ENCODE results near the gene SLC2A4.

The SLC2A4 gene

DNA sequence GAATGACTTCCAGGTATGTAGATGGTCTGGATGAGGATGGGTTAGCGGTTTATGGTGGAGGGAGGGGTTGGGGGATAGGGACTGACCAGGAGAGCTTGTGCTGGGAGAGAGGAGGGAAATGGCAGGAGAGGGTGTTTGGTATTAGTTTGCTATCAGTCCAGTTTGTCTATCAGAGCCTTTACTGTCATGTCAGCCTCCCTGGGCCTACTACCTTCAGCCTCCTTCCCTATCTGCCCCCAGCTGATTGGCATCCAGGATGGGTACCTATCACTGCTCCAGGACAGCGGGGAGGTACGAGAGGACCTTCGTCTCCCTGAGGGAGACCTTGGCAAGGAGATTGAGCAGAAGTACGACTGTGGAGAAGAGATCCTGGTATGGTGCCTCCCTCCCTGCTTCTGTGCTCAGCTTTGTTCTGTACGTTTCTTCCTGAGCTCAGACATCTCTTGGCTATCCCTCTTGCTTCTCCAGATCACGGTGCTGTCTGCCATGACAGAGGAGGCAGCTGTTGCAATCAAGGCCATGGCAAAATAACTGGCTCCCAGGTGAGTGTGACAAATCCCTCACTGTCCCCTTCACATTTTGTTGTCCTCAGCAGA lies 29.7 kb downstream of the SLC2A4 start:
- TF ChIP-seq, protein P1, sequence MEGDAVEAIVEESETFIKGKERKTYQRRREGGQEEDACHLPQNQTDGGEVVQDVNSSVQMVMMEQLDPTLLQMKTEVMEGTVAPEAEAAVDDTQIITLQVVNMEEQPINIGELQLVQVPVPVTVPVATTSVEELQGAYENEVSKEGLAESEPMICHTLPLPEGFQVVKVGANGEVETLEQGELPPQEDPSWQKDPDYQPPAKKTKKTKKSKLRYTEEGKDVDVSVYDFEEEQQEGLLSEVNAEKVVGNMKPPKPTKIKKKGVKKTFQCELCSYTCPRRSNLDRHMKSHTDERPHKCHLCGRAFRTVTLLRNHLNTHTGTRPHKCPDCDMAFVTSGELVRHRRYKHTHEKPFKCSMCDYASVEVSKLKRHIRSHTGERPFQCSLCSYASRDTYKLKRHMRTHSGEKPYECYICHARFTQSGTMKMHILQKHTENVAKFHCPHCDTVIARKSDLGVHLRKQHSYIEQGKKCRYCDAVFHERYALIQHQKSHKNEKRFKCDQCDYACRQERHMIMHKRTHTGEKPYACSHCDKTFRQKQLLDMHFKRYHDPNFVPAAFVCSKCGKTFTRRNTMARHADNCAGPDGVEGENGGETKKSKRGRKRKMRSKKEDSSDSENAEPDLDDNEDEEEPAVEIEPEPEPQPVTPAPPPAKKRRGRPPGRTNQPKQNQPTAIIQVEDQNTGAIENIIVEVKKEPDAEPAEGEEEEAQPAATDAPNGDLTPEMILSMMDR (IDR thresholded peaks at IDR 0.05; ENCODE audit: low read depth, low read length, missing control alignments), result no peak
- in situ Hi-C loops (cut with HindIII; ENCODE audit: low pct_ligation_motif_present, low sequenced_read_pairs), result no loop called here
- Histone ChIP-seq H3K27me3 (replicated peaks) (no peaks in the 10 kb centered on the region), H3K27ac (no peak overlapping the region), H3K36me3 (replicated peaks) (peaks cover 58% of the 10 kb centered on the region), H3K4me3 (ENCODE audit: low read depth, low read length) (no peak overlapping the region)
- no peak for DNase-seq

DNA sequence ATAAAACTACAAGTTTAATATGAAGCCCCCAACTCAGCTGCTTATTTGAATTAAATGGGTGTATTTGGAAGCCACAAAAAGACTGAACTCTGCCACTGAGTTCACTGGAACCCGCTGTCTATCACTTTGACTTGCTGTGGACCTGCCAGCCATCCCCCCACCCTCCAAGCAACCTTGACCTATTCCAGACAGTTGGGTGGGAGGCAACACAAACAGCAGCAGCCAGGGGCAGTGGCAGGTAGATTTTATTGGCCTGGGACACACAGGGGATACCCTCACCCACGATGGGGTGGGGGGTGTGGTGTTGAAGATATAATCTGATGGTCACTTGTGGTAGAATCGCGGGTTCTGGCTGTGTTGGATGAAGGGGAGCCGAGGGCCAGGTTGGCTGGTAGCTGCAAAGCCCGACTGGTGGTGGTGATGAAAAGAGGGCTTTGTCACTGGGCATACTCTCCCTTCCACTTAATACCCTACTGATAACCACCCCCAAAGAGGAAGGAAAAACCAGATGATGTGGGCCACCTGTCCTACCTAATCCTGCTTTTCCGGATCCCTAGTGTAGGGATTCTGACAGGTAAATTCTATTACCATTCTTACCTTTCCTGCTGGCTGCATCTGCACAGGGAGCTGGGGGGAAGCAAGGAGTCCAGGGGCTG lies 31.0 kb downstream of the SLC2A4 start:
- TF ChIP-seq, protein P1 (IDR thresholded peaks at IDR 0.05; ENCODE audit: low read depth, low read length, missing control alignments), result no peak
- H3K27ac ChIP-seq, result no peak overlapping the region

DNA sequence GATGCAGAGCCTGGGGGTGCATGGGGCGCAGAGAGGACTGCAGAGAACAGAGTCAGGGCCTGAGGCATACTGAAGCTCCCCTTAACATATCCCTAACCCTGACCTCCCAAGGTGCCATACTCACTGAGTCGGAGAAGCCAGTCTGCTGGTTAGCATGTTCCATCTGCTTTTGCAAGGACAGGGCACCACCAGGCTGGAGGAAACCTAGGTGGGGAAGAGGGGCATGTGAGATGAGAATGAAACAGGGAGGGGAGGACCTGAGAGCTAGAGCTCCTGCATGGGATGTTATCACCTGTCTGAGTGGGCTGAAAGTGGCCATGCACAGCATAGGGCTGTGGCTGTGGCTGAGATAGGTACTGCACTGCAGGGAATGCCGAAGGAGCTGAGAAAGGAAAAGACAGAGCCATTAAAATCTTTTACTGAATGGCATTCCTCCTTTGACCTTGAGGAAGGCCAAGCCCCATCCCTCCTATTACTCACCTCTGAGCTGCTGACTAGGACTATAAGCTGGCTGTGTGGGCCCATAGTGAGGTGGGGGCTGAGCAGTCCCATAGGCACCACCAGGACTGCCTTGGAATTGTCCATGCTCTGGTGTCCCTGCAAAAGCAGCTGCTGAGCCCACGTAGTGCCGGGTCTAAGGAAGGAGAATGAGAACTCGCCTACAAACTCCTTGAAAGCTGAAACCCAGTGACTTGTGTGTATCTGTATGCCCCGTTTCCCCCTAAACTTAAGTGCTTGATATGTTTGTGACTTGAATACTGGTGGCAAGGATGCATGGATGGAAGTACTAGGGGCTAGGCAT lies 31.8 kb downstream of the SLC2A4 start:
- Histone ChIP-seq H3K4me3 (ENCODE audit: low read depth, low read length) (no peak overlapping the region), H3K36me3 (replicated peaks) (peaks cover 60% of the 10 kb centered on the region), H3K27me3 (replicated peaks) (no peaks in the 10 kb centered on the region), H3K27ac (no peak overlapping the region)
- in situ Hi-C loops (cut with HindIII; ENCODE audit: low pct_ligation_motif_present, low sequenced_read_pairs), result no loop called here
- no peak for DNase-seq
- TF ChIP-seq, protein P1 (IDR thresholded peaks at IDR 0.05; ENCODE audit: low read depth, low read length, missing control alignments), result peak; percentile 39

More for the DNA sequence above, 31.0 kb downstream of the SLC2A4 start:
- in situ Hi-C loops (cut with HindIII; ENCODE audit: low pct_ligation_motif_present, low sequenced_read_pairs), result no loop called here
- Histone ChIP-seq H3K27me3 (replicated peaks) (no peaks in the 10 kb centered on the region), H3K36me3 (replicated peaks) (peaks cover 57% of the 10 kb centered on the region), H3K4me3 (ENCODE audit: low read depth, low read length) (no peak overlapping the region)
- no peak for DNase-seq

DNA sequence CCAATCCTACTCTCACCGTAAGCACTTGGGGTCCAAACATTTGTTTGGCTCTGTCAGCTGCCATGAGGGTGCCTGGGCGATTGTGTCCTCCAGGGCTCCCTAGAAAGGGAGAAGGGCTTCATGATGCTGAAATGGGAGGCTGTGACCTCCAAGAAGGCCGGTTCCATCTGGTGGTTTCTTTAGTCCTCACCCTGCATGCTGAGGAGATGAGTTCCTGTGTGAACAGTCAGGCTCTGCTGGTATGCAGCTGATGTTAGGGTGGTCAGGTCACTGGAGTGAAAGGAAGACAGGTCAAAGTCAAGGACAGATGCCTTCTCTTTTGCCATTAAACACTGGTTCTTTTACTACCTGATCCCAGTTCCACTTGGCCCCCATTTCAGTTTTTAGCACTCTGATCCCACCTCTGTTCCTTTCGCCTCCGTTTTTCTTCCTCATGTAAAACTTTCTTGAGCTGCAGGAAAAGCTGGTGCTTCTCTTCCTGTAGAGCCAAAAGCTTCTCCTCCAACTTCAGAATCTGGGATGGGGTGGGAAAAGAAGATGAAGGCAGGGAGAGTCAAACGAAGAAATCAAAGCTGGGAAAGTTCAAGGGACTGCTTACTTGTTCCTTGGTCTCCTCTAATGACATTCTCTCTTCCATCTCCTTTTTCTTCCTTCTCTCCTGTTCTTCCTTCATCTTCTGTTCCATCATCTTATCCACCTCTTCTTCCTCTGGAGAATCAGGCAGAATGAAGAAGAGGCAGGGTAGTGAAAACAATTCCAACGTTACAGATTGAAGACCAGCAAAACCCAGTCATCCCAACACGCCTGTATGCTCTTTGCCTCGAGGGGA lies 32.6 kb downstream of the SLC2A4 start:
- peaks cover 66% of the 10 kb centered on the region for H3K36me3 ChIP-seq (replicated peaks)
- peak overlapping the region; percentile 78 for H3K27ac ChIP-seq
- H3K27me3 ChIP-seq (replicated peaks), result no peaks in the 10 kb centered on the region
- H3K4me3 ChIP-seq (ENCODE audit: low read depth, low read length), result peak overlapping the region; percentile 81
- peak; percentile 10 for DNase-seq
- TF ChIP-seq, protein P1 (IDR thresholded peaks at IDR 0.05; ENCODE audit: low read depth, low read length, missing control alignments), result no peak
- in situ Hi-C loops (cut with HindIII; ENCODE audit: low pct_ligation_motif_present, low sequenced_read_pairs), result no loop called here

DNA sequence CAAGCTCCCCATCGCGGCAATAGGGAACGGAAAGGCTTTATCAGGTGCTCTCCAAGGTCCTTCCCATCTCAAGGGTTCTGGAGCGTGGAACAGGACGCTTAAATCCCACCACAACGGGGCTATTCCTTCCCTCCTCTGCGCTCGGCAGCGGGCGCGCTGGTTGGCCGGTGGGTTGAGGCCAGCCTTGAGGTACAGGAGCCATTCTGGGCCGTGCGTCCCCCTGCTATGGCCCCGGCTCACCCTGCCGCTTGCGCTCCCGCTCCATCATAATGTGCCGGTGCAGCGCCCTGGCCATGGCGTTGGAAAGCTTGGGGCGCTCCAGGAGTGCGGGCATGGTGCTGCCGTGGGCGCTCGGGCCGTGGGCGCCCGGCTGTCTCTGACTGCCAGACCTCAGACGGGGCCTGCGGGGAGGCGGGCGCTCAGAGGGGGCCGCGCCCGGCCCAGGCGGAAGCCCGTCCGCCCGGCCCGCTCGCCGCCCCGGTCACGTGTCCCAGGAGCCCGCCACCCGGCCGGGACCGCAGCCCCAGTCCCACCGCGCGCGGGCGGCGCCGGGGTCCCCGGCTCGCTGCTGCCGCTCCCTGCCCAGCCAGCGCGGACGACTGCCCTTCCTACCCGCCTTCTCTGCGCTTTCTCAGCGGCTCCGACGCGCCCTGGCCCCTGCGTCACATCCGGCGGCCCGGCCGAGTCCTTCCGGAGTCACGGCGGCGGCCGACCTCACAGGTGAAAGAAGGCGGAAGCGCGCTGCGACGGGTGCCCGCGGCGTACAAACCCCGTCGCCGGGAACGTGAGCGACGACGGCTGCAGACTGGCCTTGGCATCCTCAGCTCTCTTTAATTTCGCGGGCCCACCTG lies 33.4 kb downstream of the SLC2A4 start, which contains the start of gene GPS2:
GPS2 (minus strand) TSS at position 642 of the 851 bp plus-strand sequence; CDS start at position 334, 308 bp downstream.
- peaks cover 59% of the 10 kb centered on the region for H3K36me3 ChIP-seq (replicated peaks)
- no peaks in the 10 kb centered on the region for H3K27me3 ChIP-seq (replicated peaks)
- peak within 1 kb of the TSS; percentile 78 for H3K27ac ChIP-seq
- TF ChIP-seq, protein P1 (IDR thresholded peaks at IDR 0.05; ENCODE audit: low read depth, low read length, missing control alignments), result no peak
- H3K4me3 ChIP-seq (ENCODE audit: low read depth, low read length), result peak within 1 kb of the TSS; percentile 81
- DNase-seq, result peak; percentile 59
- in situ Hi-C loops (cut with HindIII; ENCODE audit: low pct_ligation_motif_present, low sequenced_read_pairs), result no loop called here

Data from brain microvascular endothelial cell (primary cell).